NCI-H774 (cell line): ENCODE data around the gene PPM1A.
"Not testable (repeated sequence)": the region's sequence is repeated elsewhere in the genome, so short reads cannot be mapped to it uniquely, and the experiment has no call there.

Experiments
- DNase-seq: peaks from one replicate; lab custom pipeline; 2025; lab: John Stamatoyannopoulos, UW

Gene PPM1A

GRCh38 chr14:60266021-60266937, 17.3 kb downstream of the PPM1A start:
- no peak for DNase-seq

- DNase-seq: no peak
Measured at GRCh38 chr14:60272177-60272576, 23.2 kb downstream of the PPM1A start.

- no peak for DNase-seq
Measured at GRCh38 chr14:60273956-60274355, 24.9 kb downstream of the PPM1A start.

GRCh38 chr14:60274448-60274847, 25.4 kb downstream of the PPM1A start:
- DNase-seq: no peak

GRCh38 chr14:60275932-60276331, 26.9 kb downstream of the PPM1A start:
- DNase-seq: no peak

GRCh38 chr14:60276347-60276746, 27.3 kb downstream of the PPM1A start:
- no peak for DNase-seq

GRCh38 chr14:60277605-60278190, 28.7 kb downstream of the PPM1A start:
- no peak for DNase-seq

- no peak for DNase-seq
Measured at GRCh38 chr14:60278350-60278749, 29.3 kb downstream of the PPM1A start.

GRCh38 chr14:60287452-60287851, 38.4 kb downstream of the PPM1A start:
- DNase-seq: no peak

GRCh38 chr14:60288279-60288678, 39.3 kb downstream of the PPM1A start:
- DNase-seq: no peak

GRCh38 chr14:60294411-60295069, 45.5 kb downstream of the PPM1A start:
- no peak for DNase-seq

GRCh38 chr14:60300019-60300418, 51.0 kb downstream of the PPM1A start:
- DNase-seq: no peak

GRCh38 chr14:60301685-60302084, 52.7 kb downstream of the PPM1A start:
- DNase-seq: no peak

GRCh38 chr14:60302663-60303062, 53.6 kb downstream of the PPM1A start:
- DNase-seq: no peak

GRCh38 chr14:60303745-60304144, 54.7 kb downstream of the PPM1A start:
- no peak for DNase-seq

- DNase-seq: no peak
Measured at GRCh38 chr14:60304509-60304908, 55.5 kb downstream of the PPM1A start.

GRCh38 chr14:60309867-60310552, 61.0 kb downstream of the PPM1A start:
- DNase-seq: no peak

GRCh38 chr14:60311417-60311816, 62.4 kb downstream of the PPM1A start:
- DNase-seq: no peak

GRCh38 chr14:60313093-60313492, 64.1 kb downstream of the PPM1A start:
- no peak for DNase-seq

GRCh38 chr14:60315196-60315990, 66.4 kb downstream of the PPM1A start:
- no peak for DNase-seq

GRCh38 chr14:60317609-60318008, 68.6 kb downstream of the PPM1A start:
- DNase-seq: no peak

- not testable (repeated sequence) for DNase-seq
Measured at GRCh38 chr14:60320860-60321259, 71.8 kb downstream of the PPM1A start.
